ENCODE results near the gene NAIF1. TPM values are rescaled to one million over a fixed set of nuclear protein-coding genes. Genes with fewer than 3 reads are reported as not detected.
A peak's percentile ranks its signal among the peaks of the same experiment; 100 is the strongest.

The NAIF1 gene, protein sequence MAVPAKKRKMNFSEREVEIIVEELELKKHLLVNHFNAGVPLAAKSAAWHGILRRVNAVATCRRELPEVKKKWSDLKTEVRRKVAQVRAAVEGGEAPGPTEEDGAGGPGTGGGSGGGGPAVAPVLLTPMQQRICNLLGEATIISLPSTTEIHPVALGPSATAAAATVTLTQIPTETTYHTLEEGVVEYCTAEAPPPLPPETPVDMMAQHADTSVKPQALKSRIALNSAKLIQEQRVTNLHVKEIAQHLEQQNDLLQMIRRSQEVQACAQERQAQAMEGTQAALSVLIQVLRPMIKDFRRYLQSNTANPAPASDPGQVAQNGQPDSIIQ
- total RNA-seq = 9.6 and 10.8 TPM in 2 replicates
- long read RNA-seq, partial matches to known transcripts = 0 of 2 reads
- long read RNA-seq, other reads (novel, unspliced or antisense) = 2 of 2 reads

DNA sequence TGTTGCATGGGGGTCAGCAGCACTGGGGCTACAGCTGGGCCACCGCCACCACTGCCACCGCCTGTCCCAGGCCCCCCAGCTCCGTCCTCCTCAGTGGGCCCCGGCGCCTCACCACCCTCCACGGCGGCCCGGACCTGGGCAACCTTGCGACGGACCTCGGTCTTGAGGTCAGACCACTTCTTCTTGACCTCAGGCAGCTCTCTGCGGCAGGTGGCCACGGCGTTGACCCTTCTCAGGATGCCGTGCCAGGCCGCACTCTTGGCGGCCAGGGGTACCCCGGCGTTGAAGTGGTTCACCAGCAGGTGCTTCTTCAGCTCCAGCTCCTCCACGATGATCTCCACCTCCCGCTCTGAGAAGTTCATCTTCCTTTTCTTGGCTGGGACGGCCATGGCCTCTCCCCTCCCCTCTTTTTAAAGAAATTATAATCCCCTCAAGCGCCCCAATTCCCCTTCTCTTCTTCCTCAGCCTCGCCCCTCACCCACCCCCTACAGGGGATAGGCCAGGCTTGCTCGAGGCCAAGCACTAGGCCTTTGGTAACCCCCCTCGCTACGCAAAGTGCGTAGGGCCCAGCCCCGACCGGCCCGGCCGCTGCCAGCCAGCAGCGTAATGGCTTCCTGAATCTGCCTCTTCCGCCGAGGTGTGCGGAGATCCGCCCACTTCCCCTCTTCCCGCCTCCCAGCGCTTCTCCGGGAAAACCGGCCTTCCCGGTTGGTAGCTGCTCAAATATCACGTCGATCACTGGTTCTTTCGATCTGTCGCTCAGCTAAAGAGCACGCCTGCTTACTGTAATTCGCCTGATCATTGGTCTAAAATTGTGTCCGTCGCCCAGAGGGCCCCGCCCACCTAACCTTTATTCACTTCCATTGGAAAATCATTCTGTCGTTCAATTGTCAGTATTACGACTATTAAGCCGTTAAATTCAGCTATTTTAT lies at the start of gene NAIF1:
Gene NAIF1 (minus strand): TSS at position 608 of the 932 bp plus-strand sequence. CDS start 219 bp downstream, at position 389.
- H3K27ac Mint-ChIP-seq = no peak within 1 kb of the TSS
- H3K36me3 Mint-ChIP-seq (ENCODE audit: insufficient read depth) = peaks cover 5% of the 10 kb centered on the region
- DNase-seq (ENCODE audit: low spot score, unreplicated experiment) = peak; percentile 94
- H3K4me3 Mint-ChIP-seq (ENCODE audit: low read depth) = peak within 1 kb of the TSS; percentile 75
- H3K27me3 Mint-ChIP-seq = peaks cover 2% of the 10 kb centered on the region
- peaks cover 16% of the 10 kb centered on the region for H3K4me1 Mint-ChIP-seq (ENCODE audit: low read depth)
- TF ChIP-seq, protein P1, sequence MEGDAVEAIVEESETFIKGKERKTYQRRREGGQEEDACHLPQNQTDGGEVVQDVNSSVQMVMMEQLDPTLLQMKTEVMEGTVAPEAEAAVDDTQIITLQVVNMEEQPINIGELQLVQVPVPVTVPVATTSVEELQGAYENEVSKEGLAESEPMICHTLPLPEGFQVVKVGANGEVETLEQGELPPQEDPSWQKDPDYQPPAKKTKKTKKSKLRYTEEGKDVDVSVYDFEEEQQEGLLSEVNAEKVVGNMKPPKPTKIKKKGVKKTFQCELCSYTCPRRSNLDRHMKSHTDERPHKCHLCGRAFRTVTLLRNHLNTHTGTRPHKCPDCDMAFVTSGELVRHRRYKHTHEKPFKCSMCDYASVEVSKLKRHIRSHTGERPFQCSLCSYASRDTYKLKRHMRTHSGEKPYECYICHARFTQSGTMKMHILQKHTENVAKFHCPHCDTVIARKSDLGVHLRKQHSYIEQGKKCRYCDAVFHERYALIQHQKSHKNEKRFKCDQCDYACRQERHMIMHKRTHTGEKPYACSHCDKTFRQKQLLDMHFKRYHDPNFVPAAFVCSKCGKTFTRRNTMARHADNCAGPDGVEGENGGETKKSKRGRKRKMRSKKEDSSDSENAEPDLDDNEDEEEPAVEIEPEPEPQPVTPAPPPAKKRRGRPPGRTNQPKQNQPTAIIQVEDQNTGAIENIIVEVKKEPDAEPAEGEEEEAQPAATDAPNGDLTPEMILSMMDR (IDR thresholded peaks at IDR 0.05; ENCODE audit: unreplicated experiment) = no peak
- H3K9me3 Mint-ChIP-seq (ENCODE audit: low read depth) = no peaks in the 10 kb centered on the region

DNA sequence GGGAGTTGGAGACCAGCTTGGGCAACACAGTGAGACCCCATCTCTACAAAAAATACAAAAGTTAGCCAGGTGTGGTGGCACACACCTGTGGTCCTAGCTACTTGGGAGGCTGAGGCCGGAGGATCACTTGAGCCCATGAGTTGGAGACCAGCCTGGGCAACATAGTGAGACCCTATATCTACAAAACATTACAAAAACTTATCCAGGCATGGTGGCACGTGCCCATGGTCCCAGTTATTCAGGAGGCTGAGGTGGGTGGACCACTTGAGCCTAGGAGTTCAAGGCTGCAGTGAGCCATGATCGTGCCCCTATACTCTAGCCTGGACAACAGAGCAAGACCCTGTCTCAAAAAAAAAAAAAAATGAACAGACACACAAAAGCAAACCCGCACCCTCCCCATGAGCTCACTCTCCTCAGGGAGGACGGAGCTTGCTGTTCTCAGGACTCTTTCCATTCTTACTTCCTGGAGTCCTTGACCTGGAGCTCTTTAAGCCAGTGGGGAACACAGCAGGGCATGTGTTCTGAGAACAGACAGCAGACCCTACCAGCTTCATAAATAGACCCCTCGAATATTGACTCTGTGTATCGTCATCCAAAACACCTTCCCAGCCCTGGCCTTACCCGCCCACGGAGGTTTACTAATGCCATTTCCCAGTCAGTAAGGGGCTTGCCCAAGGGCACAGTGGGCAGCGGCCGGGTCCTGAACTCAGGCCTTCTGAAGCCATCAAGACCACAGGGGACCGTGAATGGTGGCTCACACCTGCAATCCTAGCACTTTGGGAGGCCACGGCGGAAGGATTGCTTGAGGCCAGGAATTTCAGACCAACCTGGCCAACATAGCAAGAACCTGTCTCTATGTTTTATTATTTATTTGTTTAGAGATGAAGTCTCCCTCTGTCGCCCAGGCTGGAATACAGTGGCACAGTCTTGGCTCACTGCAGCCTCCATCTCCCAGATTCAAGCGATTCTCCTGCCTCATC lies 49.3 kb upstream of the NAIF1 start:
- Mint-ChIP-seq H3K27me3 (peaks cover 3% of the 10 kb centered on the region), H3K4me1 (ENCODE audit: low read depth) (peaks cover 2% of the 10 kb centered on the region), H3K4me3 (ENCODE audit: low read depth) (no peak overlapping the region), H3K27ac (no peak overlapping the region), H3K36me3 (ENCODE audit: insufficient read depth) (peaks cover 3% of the 10 kb centered on the region), H3K9me3 (ENCODE audit: low read depth) (no peaks in the 10 kb centered on the region)
- no peak for DNase-seq (ENCODE audit: low spot score, unreplicated experiment)
- TF ChIP-seq, protein P1 (IDR thresholded peaks at IDR 0.05; ENCODE audit: unreplicated experiment) = no peak

DNA sequence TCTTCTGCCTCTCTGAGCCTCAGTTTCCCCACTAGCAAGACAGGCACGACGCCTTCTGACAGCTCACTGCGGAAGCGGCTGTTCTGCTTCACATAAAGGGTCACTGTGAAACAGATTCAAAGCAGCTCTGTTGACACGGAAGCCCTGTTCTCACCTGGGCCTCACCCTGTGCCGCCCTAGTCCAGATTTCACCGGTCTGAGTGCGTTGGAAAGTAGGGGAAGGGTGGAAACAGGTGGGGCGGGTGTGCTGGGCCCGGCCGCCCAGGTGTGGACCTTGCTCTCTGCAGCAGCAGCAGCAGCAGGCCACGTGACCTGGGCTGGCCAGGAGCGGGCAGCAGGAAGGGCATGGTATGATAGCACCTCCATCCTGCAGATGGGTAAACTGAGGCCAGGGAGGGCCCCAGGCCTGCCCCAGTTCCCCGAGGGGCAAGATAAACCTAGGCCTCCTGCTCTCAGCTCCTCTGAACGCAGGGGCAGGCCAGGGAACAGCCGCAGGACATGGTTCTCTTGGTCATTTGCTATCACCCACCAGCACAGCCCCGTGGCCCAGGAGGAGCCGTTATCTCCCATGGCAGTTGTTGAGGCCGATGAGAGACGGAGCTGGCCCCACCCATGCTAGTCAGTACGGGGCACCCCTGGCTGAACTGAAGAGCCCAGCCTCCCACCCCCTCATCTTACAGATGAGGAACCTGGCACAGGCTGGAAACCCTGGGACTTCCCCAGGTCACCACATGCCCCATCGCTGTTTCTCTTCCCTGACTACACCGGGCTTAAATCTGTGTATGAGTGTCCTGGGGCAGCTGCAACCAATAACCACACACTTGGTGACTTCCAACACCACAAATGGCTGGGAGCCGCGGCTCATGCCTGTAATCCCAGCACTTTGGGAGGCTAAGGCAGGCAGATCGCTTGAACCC lies 48.3 kb upstream of the NAIF1 start:
- Mint-ChIP-seq H3K4me3 (ENCODE audit: low read depth) (no peak overlapping the region), H3K9me3 (ENCODE audit: low read depth) (no peaks in the 10 kb centered on the region), H3K27me3 (peaks cover 3% of the 10 kb centered on the region), H3K27ac (no peak overlapping the region), H3K4me1 (ENCODE audit: low read depth) (peaks cover 2% of the 10 kb centered on the region), H3K36me3 (ENCODE audit: insufficient read depth) (peaks cover 3% of the 10 kb centered on the region)
- TF ChIP-seq, protein P1 (IDR thresholded peaks at IDR 0.05; ENCODE audit: unreplicated experiment) = no peak
- no peak for DNase-seq (ENCODE audit: low spot score, unreplicated experiment)

DNA sequence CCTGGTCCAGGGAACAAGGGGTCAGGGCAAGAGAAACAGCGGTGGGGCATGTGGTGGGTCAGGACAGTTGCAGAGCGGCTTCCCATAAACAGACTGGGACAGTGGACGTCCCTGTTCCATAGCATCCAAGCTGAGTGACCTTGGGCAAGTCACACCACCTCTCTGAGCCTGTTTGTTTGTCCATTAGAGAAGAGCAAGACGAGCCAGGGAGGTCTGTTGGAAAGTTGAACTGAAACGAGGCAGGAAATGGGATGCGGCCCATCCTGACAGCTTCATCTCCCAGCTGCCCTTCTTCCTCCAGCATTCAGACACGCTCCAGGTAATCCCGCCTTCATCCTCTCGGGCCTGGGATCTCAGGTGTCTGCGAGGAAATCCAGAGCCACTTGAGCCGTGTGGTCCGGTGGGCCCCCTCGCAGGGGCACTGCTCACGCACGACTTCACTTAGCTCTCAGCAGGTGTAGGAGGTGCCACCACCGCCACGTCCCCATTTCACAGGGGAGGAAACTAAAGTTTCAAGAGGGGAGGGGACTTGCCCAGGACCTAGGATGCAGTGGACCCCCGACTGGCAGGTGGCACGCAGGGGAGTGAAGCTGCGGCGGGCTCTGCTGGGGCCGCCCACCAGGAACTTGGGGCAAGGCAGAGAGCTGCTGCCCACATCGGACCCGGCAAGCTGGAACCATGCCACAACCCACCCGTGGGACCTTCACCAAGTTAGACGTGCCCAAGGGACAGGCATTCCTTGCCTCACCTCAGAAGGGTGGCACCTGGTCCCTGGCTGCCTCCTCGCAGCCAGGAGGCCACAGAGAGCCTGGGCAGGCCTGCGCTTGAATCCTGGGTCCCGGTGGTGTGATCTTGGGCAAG lies 47.4 kb upstream of the NAIF1 start:
- Mint-ChIP-seq H3K27me3 (peaks cover 3% of the 10 kb centered on the region), H3K27ac (no peak overlapping the region), H3K4me1 (ENCODE audit: low read depth) (peaks cover 2% of the 10 kb centered on the region), H3K36me3 (ENCODE audit: insufficient read depth) (peaks cover 3% of the 10 kb centered on the region), H3K9me3 (ENCODE audit: low read depth) (no peaks in the 10 kb centered on the region), H3K4me3 (ENCODE audit: low read depth) (no peak overlapping the region)
- no peak for DNase-seq (ENCODE audit: low spot score, unreplicated experiment)
- TF ChIP-seq, protein P1 (IDR thresholded peaks at IDR 0.05; ENCODE audit: unreplicated experiment) = no peak
